Measurements from ENCODE around the gene KREMEN2. TPM values are rescaled to one million over a fixed set of nuclear protein-coding genes. Genes with fewer than 3 reads are reported as not detected.

The KREMEN2 gene
- total and polyA plus RNA-seq, 4 donors, result not detected

DNA sequence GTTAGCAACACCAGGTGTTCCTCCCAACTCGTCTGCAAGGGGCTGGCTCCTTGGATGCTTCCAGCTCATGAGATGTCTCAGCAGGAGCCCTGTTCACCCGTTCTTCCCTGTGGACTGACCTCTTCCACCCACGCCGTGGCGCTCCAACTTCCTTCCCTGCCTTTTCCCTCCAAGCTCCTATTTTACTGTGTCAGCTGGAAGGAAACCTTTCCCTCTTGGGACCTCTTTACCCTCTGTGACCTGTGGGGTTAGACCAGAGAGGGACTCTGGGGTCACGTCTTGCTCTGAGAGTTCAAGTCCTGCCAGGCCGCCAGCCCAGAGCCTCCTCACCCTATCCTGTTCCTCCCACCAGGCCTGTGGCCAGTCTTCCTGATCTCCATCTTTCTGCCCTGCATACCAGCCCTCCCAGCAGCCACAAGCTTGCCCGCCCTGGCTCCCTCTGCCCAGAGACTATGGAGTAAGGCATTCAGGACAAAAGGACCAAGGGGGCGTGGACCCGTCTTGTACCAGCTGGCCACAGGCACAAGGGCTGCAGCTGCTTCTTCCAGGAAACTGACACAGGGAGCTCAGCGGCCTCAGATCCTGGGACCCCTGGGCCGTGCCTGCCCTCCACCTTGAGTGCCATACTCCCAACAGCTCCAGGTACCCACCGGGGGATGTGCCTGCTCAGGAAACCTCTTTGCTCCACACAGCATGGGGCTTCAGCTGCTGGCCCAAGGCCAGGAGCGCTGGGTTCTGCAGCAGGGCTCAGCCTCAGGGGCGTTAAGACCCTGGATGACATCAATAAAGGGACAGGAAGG, 8.1 kb downstream of the KREMEN2 start:
- H3K9me3 ChIP-seq (ENCODE audit: control insufficient read depth, low read length), result no peaks in the 10 kb centered on the region
- no peak overlapping the region for H3K4me3 ChIP-seq (ENCODE audit: low read length in 2 of 2)
- no peaks in the 10 kb centered on the region for H3K36me3 ChIP-seq (ENCODE audit: control insufficient read depth in 1 of 2, insufficient read depth in 2 of 2, low read length in 1 of 2)
- WGBS, 2 donors, result 81 to 89% methylated on average over 15 of the region's 15 CpGs
- ATAC-seq (ENCODE audit: low FRiP score) (no peak), DNase-seq (no peak)
- H3K4me1 ChIP-seq (ENCODE audit: control insufficient read depth in 1 of 2, insufficient read depth in 2 of 2, low read length in 2 of 2), result no peaks in the 10 kb centered on the region
- no peak overlapping the region for H3K27ac ChIP-seq (ENCODE audit: low read depth in 1 of 2, low read length in 2 of 2)
- H3K27me3 ChIP-seq (ENCODE audit: control insufficient read depth in 1 of 2, insufficient read depth in 2 of 2, low read length in 1 of 2), result no peaks in the 10 kb centered on the region
- intact Hi-C loops (cut with DNase I), result no loop called here

DNA sequence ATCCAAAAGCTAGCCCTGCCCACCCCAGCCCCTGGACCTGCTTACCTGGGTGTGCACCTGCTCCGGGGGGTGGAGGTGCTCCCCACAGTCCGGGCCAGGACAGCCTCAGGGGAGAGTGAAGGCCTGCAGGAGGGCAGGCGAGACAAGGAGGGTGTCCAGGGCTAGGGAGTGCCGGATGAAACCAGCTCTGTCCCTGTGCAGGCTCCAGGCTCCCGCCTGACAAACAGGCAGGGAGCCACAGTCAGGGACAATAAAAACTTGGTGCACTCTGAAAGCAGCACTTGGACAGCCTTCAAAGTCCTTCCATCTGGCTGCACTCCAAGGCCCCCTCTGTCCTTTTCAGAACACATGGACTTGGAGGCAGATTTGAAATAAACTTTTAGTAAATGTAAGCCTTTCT, 9.0 kb downstream of the KREMEN2 start:
- ATAC-seq (ENCODE audit: low FRiP score) (no peak), DNase-seq (no peak)
- 88 to 92% methylated on average over 5 of the region's 5 CpGs for WGBS, 2 donors
- H3K4me1 ChIP-seq (ENCODE audit: control insufficient read depth in 1 of 2, insufficient read depth in 2 of 2, low read length in 2 of 2), result no peaks in the 10 kb centered on the region
- H3K4me3 ChIP-seq (ENCODE audit: low read length in 2 of 2), result no peak overlapping the region
- no peaks in the 10 kb centered on the region for H3K9me3 ChIP-seq (ENCODE audit: control insufficient read depth, low read length)
- H3K36me3 ChIP-seq (ENCODE audit: control insufficient read depth in 1 of 2, insufficient read depth in 2 of 2, low read length in 1 of 2), result no peaks in the 10 kb centered on the region
- no peak overlapping the region for H3K27ac ChIP-seq (ENCODE audit: low read depth in 1 of 2, low read length in 2 of 2)
- intact Hi-C loops (cut with DNase I), result no loop called here
- no peaks in the 10 kb centered on the region for H3K27me3 ChIP-seq (ENCODE audit: control insufficient read depth in 1 of 2, insufficient read depth in 2 of 2, low read length in 1 of 2)

DNA sequence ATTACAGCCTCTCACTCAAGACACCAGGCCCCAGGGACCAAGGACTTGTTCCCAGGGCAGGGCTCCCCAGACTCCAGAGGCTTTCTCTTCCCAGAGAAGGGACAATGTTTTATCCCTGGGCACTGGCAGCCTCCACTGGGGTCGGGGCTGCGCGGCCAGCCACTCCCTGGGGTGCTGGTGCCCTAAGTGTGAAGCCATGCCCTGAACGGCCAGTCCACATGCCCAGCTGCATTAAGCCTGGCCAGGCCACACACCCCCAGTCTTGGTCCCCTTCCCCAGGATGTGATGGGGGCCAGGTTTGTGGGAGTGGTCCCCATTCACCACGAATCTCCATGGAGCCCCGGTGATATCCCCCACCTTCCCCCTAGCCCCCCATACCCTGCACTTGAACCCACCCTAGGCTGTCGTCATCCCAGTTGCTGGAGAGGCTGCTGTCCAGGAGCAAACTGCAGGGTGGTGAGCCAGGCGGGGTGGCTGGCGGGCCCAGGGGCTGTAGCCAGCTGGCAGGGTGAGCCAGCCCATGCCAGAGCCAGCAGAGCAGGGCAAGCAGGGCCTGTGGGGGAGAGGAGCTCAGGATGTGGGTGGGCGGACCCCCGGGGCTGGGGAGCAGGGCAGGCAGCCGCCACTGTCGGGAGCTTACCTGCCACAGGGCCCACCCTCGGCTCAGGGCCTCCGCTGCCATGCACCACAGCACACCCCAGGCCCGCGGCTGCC, 9.7 kb downstream of the KREMEN2 start:
- Histone ChIP-seq H3K36me3 (ENCODE audit: control insufficient read depth in 1 of 2, insufficient read depth in 2 of 2, low read length in 1 of 2) (no peaks in the 10 kb centered on the region), H3K9me3 (ENCODE audit: control insufficient read depth, low read length) (no peaks in the 10 kb centered on the region), H3K27ac (ENCODE audit: low read depth in 1 of 2, low read length in 2 of 2) (no peak overlapping the region), H3K27me3 (ENCODE audit: control insufficient read depth in 1 of 2, insufficient read depth in 2 of 2, low read length in 1 of 2) (no peaks in the 10 kb centered on the region), H3K4me3 (ENCODE audit: low read length in 2 of 2) (no peak overlapping the region), H3K4me1 (ENCODE audit: control insufficient read depth in 1 of 2, insufficient read depth in 2 of 2, low read length in 2 of 2) (no peaks in the 10 kb centered on the region)
- WGBS, 2 donors, result 86% methylated on average over 17 of the region's 17 CpGs
- intact Hi-C loops (cut with DNase I), result no loop called here
- no peak for ATAC-seq (ENCODE audit: low FRiP score)
- no peak for DNase-seq

DNA sequence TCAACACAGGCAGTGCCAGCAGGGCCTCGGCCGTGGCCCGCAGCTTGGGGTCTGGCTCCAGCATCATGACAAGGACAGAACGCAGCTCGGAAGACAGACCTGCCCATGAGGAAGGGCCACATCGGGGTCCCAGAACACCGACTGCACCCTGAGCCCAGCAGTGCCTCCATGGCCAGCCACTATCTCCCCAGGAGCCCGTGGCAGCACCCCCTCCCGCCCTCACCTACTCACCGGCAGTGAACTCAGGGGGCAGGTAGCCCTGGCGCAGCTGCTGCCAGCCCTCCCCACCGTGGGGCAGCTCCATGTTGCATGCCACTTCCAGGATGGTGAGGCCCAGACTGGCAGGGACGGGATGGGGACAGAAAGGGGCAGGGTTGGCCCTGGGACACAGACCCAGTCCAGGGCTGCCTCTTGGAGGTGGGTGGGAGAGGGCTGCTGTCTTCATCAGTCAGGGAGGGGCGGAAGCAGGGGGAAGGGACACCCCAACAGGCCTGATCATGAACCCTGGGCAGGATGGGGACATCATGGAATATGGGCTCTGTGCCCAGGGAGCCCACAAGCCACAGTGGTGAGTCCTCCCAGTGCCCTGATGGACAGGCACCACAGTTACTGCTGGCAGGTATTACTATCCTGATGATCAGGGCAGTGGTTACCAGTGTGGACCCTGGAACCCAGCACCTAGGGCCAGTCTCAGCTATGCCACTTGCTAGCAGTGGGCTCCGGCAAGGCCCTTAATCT, 10.4 kb downstream of the KREMEN2 start:
- WGBS, 2 donors, result 91 to 94% methylated on average over 15 of the region's 15 CpGs
- H3K4me1 ChIP-seq (ENCODE audit: control insufficient read depth in 1 of 2, insufficient read depth in 2 of 2, low read length in 2 of 2), result no peaks in the 10 kb centered on the region

DNA sequence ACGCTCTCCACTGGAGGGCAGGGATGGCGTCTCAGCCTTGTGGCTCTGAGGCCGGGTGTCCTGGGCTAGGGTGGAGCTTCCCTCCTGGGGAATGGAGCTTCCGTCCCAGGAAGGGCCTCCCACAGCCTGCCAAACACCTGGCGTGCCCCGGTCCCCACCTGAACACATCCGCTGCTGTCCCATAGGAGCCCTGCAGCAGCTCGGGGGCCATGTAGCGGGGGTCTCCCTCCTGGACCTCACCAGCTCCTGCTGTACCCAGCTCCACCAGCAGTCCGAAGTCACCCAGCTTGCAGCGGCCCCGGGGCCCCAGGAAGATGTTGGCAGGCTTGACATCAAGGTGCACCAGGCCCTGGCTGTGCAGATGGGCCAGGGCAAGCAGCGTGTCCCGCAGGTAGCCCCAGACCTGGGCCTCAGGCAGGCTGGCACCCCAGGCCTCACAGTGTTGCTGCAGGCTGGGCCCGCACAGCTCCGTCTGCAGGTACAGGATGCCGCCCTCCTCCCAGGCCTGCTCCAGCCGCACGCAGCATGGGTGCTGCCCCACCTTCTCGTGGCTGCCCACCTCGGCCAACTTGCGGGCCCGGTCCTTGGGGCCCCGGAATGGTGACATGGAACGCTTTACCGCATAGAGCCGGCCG, 11.2 kb downstream of the KREMEN2 start:
- Histone ChIP-seq H3K4me1 (ENCODE audit: control insufficient read depth in 1 of 2, insufficient read depth in 2 of 2, low read length in 2 of 2) (no peaks in the 10 kb centered on the region), H3K36me3 (ENCODE audit: control insufficient read depth in 1 of 2, insufficient read depth in 2 of 2, low read length in 1 of 2) (no peaks in the 10 kb centered on the region), H3K9me3 (ENCODE audit: control insufficient read depth, low read length) (no peaks in the 10 kb centered on the region), H3K4me3 (ENCODE audit: low read length in 2 of 2) (no peak overlapping the region), H3K27ac (ENCODE audit: low read depth in 1 of 2, low read length in 2 of 2) (no peak overlapping the region), H3K27me3 (ENCODE audit: control insufficient read depth in 1 of 2, insufficient read depth in 2 of 2, low read length in 1 of 2) (no peaks in the 10 kb centered on the region)
- 95% methylated on average over 28 of the region's 28 CpGs for WGBS, 2 donors
- no peak for ATAC-seq (ENCODE audit: low FRiP score)
- intact Hi-C loops (cut with DNase I), result no loop called here
- DNase-seq, result no peak

More for the DNA sequence above, 10.4 kb downstream of the KREMEN2 start:
- no peak for ATAC-seq (ENCODE audit: low FRiP score)
- Histone ChIP-seq H3K27me3 (ENCODE audit: control insufficient read depth in 1 of 2, insufficient read depth in 2 of 2, low read length in 1 of 2) (no peaks in the 10 kb centered on the region), H3K36me3 (ENCODE audit: control insufficient read depth in 1 of 2, insufficient read depth in 2 of 2, low read length in 1 of 2) (no peaks in the 10 kb centered on the region), H3K27ac (ENCODE audit: low read depth in 1 of 2, low read length in 2 of 2) (no peak overlapping the region), H3K4me3 (ENCODE audit: low read length in 2 of 2) (no peak overlapping the region), H3K9me3 (ENCODE audit: control insufficient read depth, low read length) (no peaks in the 10 kb centered on the region)
- intact Hi-C loops (cut with DNase I), result no loop called here
- DNase-seq, result no peak

DNA sequence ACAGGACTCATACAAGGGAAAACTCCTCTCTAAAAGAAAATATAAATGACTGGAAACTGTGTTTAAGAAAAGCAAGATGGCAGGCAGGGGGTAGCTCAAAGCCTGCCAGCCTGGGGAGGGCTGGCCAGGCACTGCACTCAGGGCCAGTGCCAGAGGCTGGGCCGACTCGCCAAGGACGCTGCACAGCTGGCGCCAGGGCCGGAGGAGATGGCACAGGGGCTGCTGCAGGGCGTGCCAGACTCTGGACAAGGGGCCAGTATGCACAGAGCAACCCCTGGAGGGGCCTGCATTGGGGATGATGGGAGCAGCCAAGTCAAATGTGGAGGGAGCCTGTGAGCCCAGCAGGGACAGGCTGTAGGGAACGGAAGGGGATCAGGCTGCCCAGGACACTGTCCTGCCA, 12.1 kb downstream of the KREMEN2 start:
- Histone ChIP-seq H3K9me3 (ENCODE audit: control insufficient read depth, low read length) (no peaks in the 10 kb centered on the region), H3K36me3 (ENCODE audit: control insufficient read depth in 1 of 2, insufficient read depth in 2 of 2, low read length in 1 of 2) (no peaks in the 10 kb centered on the region), H3K27ac (ENCODE audit: low read depth in 1 of 2, low read length in 2 of 2) (no peak overlapping the region), H3K4me3 (ENCODE audit: low read length in 2 of 2) (no peak overlapping the region), H3K4me1 (ENCODE audit: control insufficient read depth in 1 of 2, insufficient read depth in 2 of 2, low read length in 2 of 2) (no peaks in the 10 kb centered on the region), H3K27me3 (ENCODE audit: control insufficient read depth in 1 of 2, insufficient read depth in 2 of 2, low read length in 1 of 2) (no peaks in the 10 kb centered on the region)
- ATAC-seq (ENCODE audit: low FRiP score) (no peak), DNase-seq (no peak)
- WGBS, 2 donors, result 82 to 93% methylated on average over 7 of the region's 7 CpGs
- intact Hi-C loops (cut with DNase I), result no loop called here

DNA sequence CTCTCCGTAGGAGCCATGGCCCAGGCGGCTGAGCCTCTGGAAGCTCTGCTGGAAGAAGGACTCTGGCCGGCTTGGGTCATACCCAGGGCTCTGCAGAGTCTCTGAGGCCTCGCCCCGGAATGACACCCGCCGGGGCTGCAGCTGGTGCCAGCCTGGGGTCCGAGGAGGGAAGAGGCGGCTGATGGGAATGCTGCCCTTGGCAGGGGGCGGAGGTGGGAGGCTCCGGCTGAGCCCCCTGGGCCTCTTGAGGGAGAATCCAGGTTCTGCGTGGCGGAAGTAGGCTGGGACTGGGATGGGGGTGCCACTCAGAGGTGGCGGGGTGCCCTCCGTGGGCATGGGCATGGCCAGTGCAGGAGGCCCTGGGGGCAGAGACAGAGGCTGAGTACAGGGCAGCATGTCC, 12.6 kb downstream of the KREMEN2 start:
- intact Hi-C loops (cut with DNase I), result no loop called here
- H3K9me3 ChIP-seq (ENCODE audit: control insufficient read depth, low read length), result no peaks in the 10 kb centered on the region
- H3K4me3 ChIP-seq (ENCODE audit: low read length in 2 of 2), result no peak overlapping the region
- H3K27ac ChIP-seq (ENCODE audit: low read depth in 1 of 2, low read length in 2 of 2), result no peak overlapping the region
- H3K36me3 ChIP-seq (ENCODE audit: control insufficient read depth in 1 of 2, insufficient read depth in 2 of 2, low read length in 1 of 2), result no peaks in the 10 kb centered on the region
- no peak for ATAC-seq (ENCODE audit: low FRiP score)
- no peaks in the 10 kb centered on the region for H3K4me1 ChIP-seq (ENCODE audit: control insufficient read depth in 1 of 2, insufficient read depth in 2 of 2, low read length in 2 of 2)
- DNase-seq, result no peak
- H3K27me3 ChIP-seq (ENCODE audit: control insufficient read depth in 1 of 2, insufficient read depth in 2 of 2, low read length in 1 of 2), result no peaks in the 10 kb centered on the region
- WGBS, 2 donors, result 93 to 95% methylated on average over 15 of the region's 15 CpGs

DNA sequence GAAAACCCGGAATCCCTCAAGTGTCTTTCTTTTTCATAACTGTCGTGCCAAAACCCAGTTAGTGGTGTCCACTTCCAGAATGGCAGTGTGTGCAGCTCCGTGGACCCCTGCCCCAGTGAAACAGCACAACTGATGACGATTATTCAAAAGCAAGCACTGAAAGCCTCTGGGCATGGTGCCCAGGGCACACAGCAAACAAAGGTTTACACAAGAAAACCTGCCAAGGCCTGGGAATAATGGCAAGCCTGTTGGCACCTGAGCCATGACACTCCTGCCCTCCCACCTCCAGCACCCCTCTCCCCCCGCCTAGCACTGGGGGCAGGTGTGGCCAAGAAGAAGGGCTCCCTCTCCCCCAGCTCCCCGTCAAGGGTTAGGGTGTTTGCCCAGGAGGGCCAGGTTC, 13.4 kb downstream of the KREMEN2 start:
- no peak for ATAC-seq (ENCODE audit: low FRiP score)
- H3K27me3 ChIP-seq (ENCODE audit: control insufficient read depth in 1 of 2, insufficient read depth in 2 of 2, low read length in 1 of 2), result no peaks in the 10 kb centered on the region
- H3K27ac ChIP-seq (ENCODE audit: low read depth in 1 of 2, low read length in 2 of 2), result no peak overlapping the region
- no peaks in the 10 kb centered on the region for H3K36me3 ChIP-seq (ENCODE audit: control insufficient read depth in 1 of 2, insufficient read depth in 2 of 2, low read length in 1 of 2)
- 67 to 75% methylated on average over 6 of the region's 6 CpGs for WGBS, 2 donors
- H3K9me3 ChIP-seq (ENCODE audit: control insufficient read depth, low read length), result no peaks in the 10 kb centered on the region
- no peak for DNase-seq
- no peaks in the 10 kb centered on the region for H3K4me1 ChIP-seq (ENCODE audit: control insufficient read depth in 1 of 2, insufficient read depth in 2 of 2, low read length in 2 of 2)
- intact Hi-C loops (cut with DNase I), result no loop called here
- H3K4me3 ChIP-seq (ENCODE audit: low read length in 2 of 2), result no peak overlapping the region

Data from aorta (tissue), 5 donors.